Heart left ventricle (tissue), 13 donors: ENCODE measurements around the gene MXRA8.

Source experiments
- CTCF ChIP-seq, 12 donors: fragments of 200-600 bp; sonication (generic) in 4 of 12; IDR thresholded peaks; one replicate each; pipeline versions ENCODE4 v1.5.0 to v1.8.0; 2018 to 2022; ENCODE audit warnings: antibody characterized with exemption in 12 of 12, mild to moderate bottlenecking in 5 of 12
- POLR2A ChIP-seq, 2 donors: fragments of 450-650 bp; IDR thresholded peaks; one replicate each; pipeline ENCODE4 v1.6.1; 2017; ENCODE audit warnings: antibody characterized with exemption in 2 of 2, mild to moderate bottlenecking in 2 of 2, moderate library complexity in 2 of 2
- donor health status: ischemic (EF 13 %, LVEDD 7.1; RV severe dilation, severe dysfunction).
- donor health status: DM: no; HTN: yes; CAD: no.
- donor health status: DM: no; HTN: no; CAD: no.
- donor health status: ischemic (EF 25% LVEDD 6.9; RV normal size, moderate dysfunction).
- donor health status: ischemic (EF 25% LVEDD 5.7; RV mildly dilated, moderate dysfunction).
- donor health status: ischemic (EF 35%, LVEDD 5.7; RV mildly dilated, moderate dysfunction).
- donor health status: nonischemic (EF 11% LVEDD 7.7; RV severe dilation, severe dysfunction).
- donor health status: DM: yes; HTN: yes; CAD: no.
- donor health status: PGD.
- donor health status: ischemic (EF 29% LVEDD 5.4; RV normal size, mild dysfunction).
- donor health status: nonischemic (EF 23%, LVEDD 6.1; RV moderate dilation, normal function).

- no peak for TF ChIP-seq POLR2A (IDR thresholded peaks at IDR 0.05)
- no peak for TF ChIP-seq CTCF (IDR thresholded peaks at IDR 0.05)
These were observed 2.9 kb downstream of the MXRA8 start for GRCh38 chr1:1355416-1355815.
